Measurements from ENCODE around the gene BMPR2. TPM values are rescaled to one million over a fixed set of nuclear protein-coding genes. Genes with fewer than 3 reads are reported as not detected.

Gene BMPR2
- total and polyA plus RNA-seq, 10 donors = 3.2 to 71.3 (median 50.4) TPM

DNA sequence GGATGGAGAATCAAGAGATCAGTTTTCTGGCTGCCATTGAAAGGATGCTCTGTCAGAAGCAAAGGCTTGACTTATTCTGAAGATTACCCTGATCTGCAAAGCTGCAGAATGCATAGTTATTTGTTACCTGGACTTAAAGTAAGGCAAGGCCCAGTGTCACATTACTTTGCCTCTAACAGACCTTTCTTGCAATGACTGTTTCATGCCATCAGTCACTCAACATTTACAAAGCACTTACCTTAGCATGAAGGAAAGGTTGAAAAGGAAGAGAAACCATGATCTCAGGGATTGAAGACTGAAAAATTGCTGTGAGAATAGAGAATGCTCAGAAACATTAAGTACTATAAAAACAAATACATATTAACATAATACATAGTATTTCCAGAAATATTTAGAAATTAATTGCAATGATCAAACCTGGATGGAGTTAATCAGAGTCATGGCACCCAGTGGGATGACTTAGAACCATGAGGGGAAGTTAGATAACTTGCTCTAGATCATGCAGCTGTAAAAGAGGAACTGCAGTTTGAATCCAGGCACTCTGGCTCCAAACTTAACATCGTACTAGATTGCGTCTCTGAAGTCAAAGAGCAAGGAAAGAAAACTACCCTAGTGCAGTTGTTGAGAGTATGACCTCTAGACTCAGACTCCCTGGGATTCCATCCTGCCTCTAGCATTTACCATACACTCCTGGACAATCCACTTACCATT, 232.2 kb downstream of the BMPR2 start:
- no peak for TF ChIP-seq POLR2A (IDR thresholded peaks at IDR 0.05)
- TF ChIP-seq, protein P1, sequence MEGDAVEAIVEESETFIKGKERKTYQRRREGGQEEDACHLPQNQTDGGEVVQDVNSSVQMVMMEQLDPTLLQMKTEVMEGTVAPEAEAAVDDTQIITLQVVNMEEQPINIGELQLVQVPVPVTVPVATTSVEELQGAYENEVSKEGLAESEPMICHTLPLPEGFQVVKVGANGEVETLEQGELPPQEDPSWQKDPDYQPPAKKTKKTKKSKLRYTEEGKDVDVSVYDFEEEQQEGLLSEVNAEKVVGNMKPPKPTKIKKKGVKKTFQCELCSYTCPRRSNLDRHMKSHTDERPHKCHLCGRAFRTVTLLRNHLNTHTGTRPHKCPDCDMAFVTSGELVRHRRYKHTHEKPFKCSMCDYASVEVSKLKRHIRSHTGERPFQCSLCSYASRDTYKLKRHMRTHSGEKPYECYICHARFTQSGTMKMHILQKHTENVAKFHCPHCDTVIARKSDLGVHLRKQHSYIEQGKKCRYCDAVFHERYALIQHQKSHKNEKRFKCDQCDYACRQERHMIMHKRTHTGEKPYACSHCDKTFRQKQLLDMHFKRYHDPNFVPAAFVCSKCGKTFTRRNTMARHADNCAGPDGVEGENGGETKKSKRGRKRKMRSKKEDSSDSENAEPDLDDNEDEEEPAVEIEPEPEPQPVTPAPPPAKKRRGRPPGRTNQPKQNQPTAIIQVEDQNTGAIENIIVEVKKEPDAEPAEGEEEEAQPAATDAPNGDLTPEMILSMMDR (IDR thresholded peaks at IDR 0.05 in 8 of 11, conservative IDR thresholded peaks at IDR 0.05 in 3 of 11) = no peak
- TF ChIP-seq POLR2AphosphoS5 (IDR thresholded peaks at IDR 0.05) = no peak
- no peaks in the 10 kb centered on the region for H3K27me3 ChIP-seq (replicated peaks in 1 of 7)
- 37 to 55% (median 39%) methylated on average over 2 of the region's 2 CpGs for WGBS, 5 donors
- no peak overlapping the region for H3K4me3 ChIP-seq
- intact Hi-C loops (cut with DNase I; ENCODE audit: low total_unique reads) = no loop called here
- peak overlapping the region in 4 of 8 donors; percentile 69 to 79 (median 74) for H3K27ac ChIP-seq
- no peaks in the 10 kb centered on the region for H3K9me3 ChIP-seq
- peaks cover 0 to 29% (median 19%) of the 10 kb centered on the region in 6 donors for H3K4me1 ChIP-seq
- no peak for DNase-seq
- H3K36me3 ChIP-seq = no peaks in the 10 kb centered on the region

DNA sequence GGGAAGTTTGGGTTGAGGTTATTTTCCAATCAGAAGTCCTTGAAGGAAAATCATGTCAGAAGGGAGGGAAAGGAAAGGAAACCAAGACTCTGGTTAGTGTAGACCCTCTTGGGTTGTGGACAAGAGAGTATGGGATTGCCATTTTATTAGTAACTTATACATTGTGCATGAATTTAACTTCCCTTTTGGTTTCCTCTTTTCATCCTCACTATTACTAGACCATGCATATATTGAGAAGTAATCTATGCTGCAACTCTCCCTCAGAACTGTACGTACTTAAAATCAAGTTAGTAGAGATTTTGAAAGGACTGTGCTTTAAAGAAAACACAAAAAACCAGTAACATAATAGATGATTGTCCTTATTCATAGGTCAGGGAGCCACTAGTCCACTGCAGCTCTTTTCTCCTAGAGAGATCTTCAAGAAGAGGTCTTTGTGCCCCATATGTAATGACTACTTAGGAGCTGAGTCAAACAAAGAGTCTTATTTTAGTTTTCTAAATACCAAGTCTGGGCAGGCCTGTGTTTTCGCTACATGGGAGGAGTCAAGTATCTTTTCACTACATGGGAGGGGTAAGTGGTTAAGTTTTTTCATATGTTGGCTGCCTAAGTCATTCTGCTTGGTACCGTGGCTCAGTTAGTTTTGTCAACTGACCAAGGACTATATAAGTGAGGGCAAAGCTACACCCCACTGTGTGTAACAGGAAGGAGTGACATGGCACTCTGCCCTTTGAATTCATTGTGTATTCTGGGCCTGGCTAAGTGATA, 233.4 kb downstream of the BMPR2 start:
- peak overlapping the region in 7 of 8 donors; percentile 1 to 79 (median 69) for H3K27ac ChIP-seq
- no peak for DNase-seq
- no peak overlapping the region for H3K4me3 ChIP-seq
- intact Hi-C loops (cut with DNase I; ENCODE audit: low total_unique reads) = no loop called here
- TF ChIP-seq, protein P1 (IDR thresholded peaks at IDR 0.05 in 8 of 11, conservative IDR thresholded peaks at IDR 0.05 in 3 of 11) = no peak
- no peak for TF ChIP-seq POLR2A (IDR thresholded peaks at IDR 0.05)
- TF ChIP-seq POLR2AphosphoS5 (IDR thresholded peaks at IDR 0.05) = no peak
- WGBS, 5 donors = 39 to 64% (median 57%) methylated on average over 3 of the region's 3 CpGs
- H3K4me1 ChIP-seq = peaks cover 0 to 29% (median 19%) of the 10 kb centered on the region in 6 donors
- no peaks in the 10 kb centered on the region for H3K27me3 ChIP-seq (replicated peaks in 1 of 7)
- no peaks in the 10 kb centered on the region for H3K36me3 ChIP-seq
- H3K9me3 ChIP-seq = no peaks in the 10 kb centered on the region

DNA sequence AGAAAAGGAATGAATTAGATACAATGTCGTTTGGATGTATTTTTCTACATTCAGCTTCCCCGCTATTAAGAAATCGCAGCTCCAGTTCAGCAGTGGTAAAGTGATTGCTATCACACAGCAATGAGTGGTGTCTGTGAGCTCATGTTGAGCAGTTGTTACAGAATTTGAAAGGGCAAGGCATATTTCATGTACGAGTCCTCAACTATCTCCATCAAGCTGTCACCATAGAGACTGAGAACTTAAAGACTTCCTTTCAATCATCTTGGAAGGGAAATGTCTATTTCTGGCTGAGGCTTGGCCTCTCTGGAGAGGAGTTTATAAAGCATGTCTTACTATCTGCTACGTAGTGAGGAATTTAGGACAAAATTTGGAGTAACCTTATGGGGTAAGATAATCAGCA, 234.3 kb downstream of the BMPR2 start:
- H3K27ac ChIP-seq = peak overlapping the region in 6 of 8 donors; percentile 1 to 79 (median 69)

More for the DNA sequence above, 234.3 kb downstream of the BMPR2 start:
- Histone ChIP-seq H3K36me3 (no peaks in the 10 kb centered on the region), H3K4me3 (no peak overlapping the region), H3K4me1 (peaks cover 0 to 29% (median 19%) of the 10 kb centered on the region in 6 donors), H3K27me3 (replicated peaks in 1 of 7) (no peaks in the 10 kb centered on the region), H3K9me3 (no peaks in the 10 kb centered on the region)
- WGBS, 5 donors = 78 to 86% (median 84%) methylated on average over 5 of the region's 5 CpGs
- no peak for DNase-seq
- TF ChIP-seq POLR2AphosphoS5 (IDR thresholded peaks at IDR 0.05) (no peak), POLR2A (IDR thresholded peaks at IDR 0.05) (no peak)
- TF ChIP-seq, protein P1 (IDR thresholded peaks at IDR 0.05 in 8 of 11, conservative IDR thresholded peaks at IDR 0.05 in 3 of 11) = no peak
- intact Hi-C loops (cut with DNase I; ENCODE audit: low total_unique reads) = no loop called here
